Activated CD4-positive, alpha-beta T cell treated with anti-CD3 and anti-CD28 coated beads, Interleukin-2, amount 50 U/mL, for 48 hours (primary cell): ENCODE results near the gene CSNK1A1.
"Not testable (repeated sequence)": the region's sequence is repeated elsewhere in the genome, so short reads cannot be mapped to it uniquely, and the experiment has no call there.

Experiments used
- DNase-seq, 2 experiments: peaks; one replicate each; pipeline ENCODE4 v3.0.0-alpha.2; 2020

Gene CSNK1A1

GRCh38 chr5:149551227-149552037 is at the start of gene CSNK1A1:
Gene CSNK1A1 (minus strand): TSS chr5:149551439. CDS start chr5:149550964, 475 bp downstream.
- DNase-seq, result peak; percentile 98 to 99

- DNase-seq, result no peak
Measured at GRCh38 chr5:149600932-149601331, 49.7 kb upstream of the CSNK1A1 start.

GRCh38 chr5:149599375-149599774 is 48.1 kb upstream of the CSNK1A1 start:
- no peak for DNase-seq

- DNase-seq, result no peak
Measured at GRCh38 chr5:149598966-149599365, 47.7 kb upstream of the CSNK1A1 start.

GRCh38 chr5:149598234-149598633 is 47.0 kb upstream of the CSNK1A1 start:
- not testable (repeated sequence) for DNase-seq

- no peak for DNase-seq
Measured at GRCh38 chr5:149597618-149598017, 46.4 kb upstream of the CSNK1A1 start.

- DNase-seq, result no peak
Measured at GRCh38 chr5:149596712-149597111, 45.5 kb upstream of the CSNK1A1 start.

- not testable (repeated sequence) for DNase-seq
Measured at GRCh38 chr5:149595105-149595504, 43.9 kb upstream of the CSNK1A1 start.

- no peak for DNase-seq
Measured at GRCh38 chr5:149594206-149594895, 43.1 kb upstream of the CSNK1A1 start.

- no peak for DNase-seq
Measured at GRCh38 chr5:149593370-149593769, 42.1 kb upstream of the CSNK1A1 start.

GRCh38 chr5:149588936-149589335 is 37.7 kb upstream of the CSNK1A1 start:
- DNase-seq, result no peak

GRCh38 chr5:149586708-149587318 is 35.6 kb upstream of the CSNK1A1 start:
- no peak for DNase-seq

- DNase-seq, result no peak
Measured at GRCh38 chr5:149585910-149586309, 34.7 kb upstream of the CSNK1A1 start.

GRCh38 chr5:149584121-149584520 is 32.9 kb upstream of the CSNK1A1 start:
- DNase-seq, result no peak

- no peak for DNase-seq
Measured at GRCh38 chr5:149583394-149583793, 32.2 kb upstream of the CSNK1A1 start.

- no peak for DNase-seq
Measured at GRCh38 chr5:149581931-149582768, 30.9 kb upstream of the CSNK1A1 start.

- DNase-seq, result peak; percentile 64 to 69
Measured at GRCh38 chr5:149581192-149581861, 30.1 kb upstream of the CSNK1A1 start, which contains the start of gene ARHGEF37. Gene ARHGEF37 (plus strand): TSS chr5:149581498. CDS start chr5:149597770, 16,272 bp downstream.

- no peak for DNase-seq
Measured at GRCh38 chr5:149580808-149581191, 29.6 kb upstream of the CSNK1A1 start.

- DNase-seq, result no peak
Measured at GRCh38 chr5:149578896-149579295, 27.7 kb upstream of the CSNK1A1 start.

- peak in 1 of 2 experiments; percentile 35 for DNase-seq
Measured at GRCh38 chr5:149576021-149576420, 24.8 kb upstream of the CSNK1A1 start.

- no peak for DNase-seq
Measured at GRCh38 chr5:149575131-149575530, 23.9 kb upstream of the CSNK1A1 start.
